Activated B cell treated with CpG ODN at 0.5 μM for 24 hours (primary cell): ENCODE data around the gene KIFAP3. TPM values are rescaled to one million over a fixed set of nuclear protein-coding genes. Genes with fewer than 3 reads are reported as not detected.

Source experiments
- ATAC-seq: fragments of 200-7000 bp; cut with Tn5 transposase; one replicate; pipeline ENCODE4 v1.10.0; 2021; ENCODE audit warnings: low read depth, mild to moderate bottlenecking, moderate library complexity
- CTCF ChIA-PET: fragments of 350-600 bp; sonication (Branson Sonifier 250); formaldehyde crosslinking; loops from one replicate; lab custom pipeline; 2021; ENCODE audit warnings: antibody characterized with exemption; lab: Charles Lee
- POLR2A ChIA-PET: fragments of 350-600 bp; sonication (Branson Sonifier 250); formaldehyde crosslinking; loops from one replicate; lab custom pipeline; 2021; ENCODE audit warnings: antibody characterized with exemption; lab: Charles Lee
- DNase-seq: peaks from one replicate; pipeline ENCODE4 v3.0.0; 2022
- H3K27ac Mint-ChIP-seq: one replicate; pipeline ENCODE4 v1.8.0; 2020; ENCODE audit warnings: mixed read lengths
- H3K27me3 Mint-ChIP-seq: one replicate; pipeline ENCODE4 v1.8.0; 2021; ENCODE audit warnings: mixed read lengths
- H3K36me3 Mint-ChIP-seq: one replicate; pipeline ENCODE4 v1.8.0; 2021; ENCODE audit warnings: low read depth, mixed read lengths
- H3K4me1 Mint-ChIP-seq: one replicate; pipeline ENCODE4 v1.8.0; 2021; ENCODE audit warnings: mixed read lengths
- H3K4me3 Mint-ChIP-seq: one replicate; pipeline ENCODE4 v1.8.0; 2020; ENCODE audit warnings: mild to moderate bottlenecking, mixed read lengths
- H3K9me3 Mint-ChIP-seq: one replicate; pipeline ENCODE4 v1.8.0; 2020; ENCODE audit warnings: mixed read lengths
- intact Hi-C: fragments of 100-400 bp; cut with micrococcal nuclease; formaldehyde crosslinking; loops from one replicate; pipeline ENCODE4 v1.15.1; 2024
- total RNA-seq: library from RNA; stranded (reverse); gene quantifications from 2 replicates; pipeline ENCODE4 v1.2.3, GENCODE V29; 2022
- TF ChIP-seq, protein P1 (sequence below): fragments of 200-600 bp; IDR thresholded peaks from one replicate; pipeline ENCODE4 v1.8.0; 2022; ENCODE audit warnings: antibody characterized with exemption, mild to moderate bottlenecking

Gene KIFAP3
- total RNA-seq, 1 donor from 2014 or later: 12.7 TPM

DNA sequence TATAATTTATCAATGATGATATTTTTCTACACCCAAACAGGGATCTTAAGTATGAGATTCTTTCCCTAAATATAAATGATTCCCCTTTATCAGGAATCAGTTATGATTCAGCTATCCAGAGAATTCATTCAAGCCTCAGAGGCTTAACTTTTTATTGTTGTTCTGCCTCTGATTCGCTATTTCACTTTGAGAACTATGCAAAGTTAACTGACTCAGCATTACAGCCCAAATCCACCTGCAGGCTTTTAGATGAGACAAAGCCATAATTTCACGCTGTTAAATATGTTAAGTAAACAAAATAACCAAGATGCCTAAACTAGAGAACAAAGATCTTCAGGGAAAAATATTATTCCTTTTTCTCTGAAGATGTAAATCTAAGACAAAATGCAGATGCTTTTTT is 189.3 kb downstream of the KIFAP3 start:
- H3K4me3 Mint-ChIP-seq: no peak overlapping the region
- TF ChIP-seq, protein P1, sequence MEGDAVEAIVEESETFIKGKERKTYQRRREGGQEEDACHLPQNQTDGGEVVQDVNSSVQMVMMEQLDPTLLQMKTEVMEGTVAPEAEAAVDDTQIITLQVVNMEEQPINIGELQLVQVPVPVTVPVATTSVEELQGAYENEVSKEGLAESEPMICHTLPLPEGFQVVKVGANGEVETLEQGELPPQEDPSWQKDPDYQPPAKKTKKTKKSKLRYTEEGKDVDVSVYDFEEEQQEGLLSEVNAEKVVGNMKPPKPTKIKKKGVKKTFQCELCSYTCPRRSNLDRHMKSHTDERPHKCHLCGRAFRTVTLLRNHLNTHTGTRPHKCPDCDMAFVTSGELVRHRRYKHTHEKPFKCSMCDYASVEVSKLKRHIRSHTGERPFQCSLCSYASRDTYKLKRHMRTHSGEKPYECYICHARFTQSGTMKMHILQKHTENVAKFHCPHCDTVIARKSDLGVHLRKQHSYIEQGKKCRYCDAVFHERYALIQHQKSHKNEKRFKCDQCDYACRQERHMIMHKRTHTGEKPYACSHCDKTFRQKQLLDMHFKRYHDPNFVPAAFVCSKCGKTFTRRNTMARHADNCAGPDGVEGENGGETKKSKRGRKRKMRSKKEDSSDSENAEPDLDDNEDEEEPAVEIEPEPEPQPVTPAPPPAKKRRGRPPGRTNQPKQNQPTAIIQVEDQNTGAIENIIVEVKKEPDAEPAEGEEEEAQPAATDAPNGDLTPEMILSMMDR: no peak
- H3K36me3 Mint-ChIP-seq: peaks cover 56% of the 10 kb centered on the region
- no peak overlapping the region for H3K27ac Mint-ChIP-seq
- ATAC-seq (no peak), DNase-seq (no peak)
- H3K9me3 Mint-ChIP-seq: no peaks in the 10 kb centered on the region
- peaks cover 26% of the 10 kb centered on the region for H3K4me1 Mint-ChIP-seq
- CTCF ChIA-PET: no interaction called here
- intact Hi-C loops: no loop called here
- H3K27me3 Mint-ChIP-seq: no peaks in the 10 kb centered on the region
- POLR2A ChIA-PET: no interaction called here

DNA sequence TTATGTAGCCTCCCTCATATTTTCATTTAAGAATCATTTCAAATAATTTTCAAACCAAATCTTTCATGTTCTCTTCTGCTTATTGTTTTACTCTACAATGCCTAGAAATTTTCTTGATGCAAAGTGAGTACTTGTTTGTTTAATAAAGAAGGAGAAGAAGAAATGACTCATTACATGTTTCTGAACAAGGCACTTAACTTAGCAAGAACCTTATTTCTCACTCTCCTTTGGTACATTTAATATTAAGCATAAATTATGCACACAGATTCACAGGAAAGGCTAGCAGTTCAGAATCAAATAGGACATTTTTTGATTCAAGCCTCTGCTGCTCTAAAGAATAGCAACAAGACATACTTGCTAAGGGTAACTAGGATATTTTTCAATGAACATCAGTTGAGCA is 189.9 kb downstream of the KIFAP3 start:
- TF ChIP-seq, protein P1: no peak
- ChIA-PET POLR2A (no interaction called here), CTCF (no interaction called here)
- peaks cover 26% of the 10 kb centered on the region for H3K4me1 Mint-ChIP-seq
- H3K27ac Mint-ChIP-seq: no peak overlapping the region
- no peaks in the 10 kb centered on the region for H3K27me3 Mint-ChIP-seq
- peaks cover 55% of the 10 kb centered on the region for H3K36me3 Mint-ChIP-seq
- no peak for DNase-seq
- no peak for ATAC-seq
- H3K4me3 Mint-ChIP-seq: no peak overlapping the region
- no peaks in the 10 kb centered on the region for H3K9me3 Mint-ChIP-seq
- intact Hi-C loops: no loop called here

DNA sequence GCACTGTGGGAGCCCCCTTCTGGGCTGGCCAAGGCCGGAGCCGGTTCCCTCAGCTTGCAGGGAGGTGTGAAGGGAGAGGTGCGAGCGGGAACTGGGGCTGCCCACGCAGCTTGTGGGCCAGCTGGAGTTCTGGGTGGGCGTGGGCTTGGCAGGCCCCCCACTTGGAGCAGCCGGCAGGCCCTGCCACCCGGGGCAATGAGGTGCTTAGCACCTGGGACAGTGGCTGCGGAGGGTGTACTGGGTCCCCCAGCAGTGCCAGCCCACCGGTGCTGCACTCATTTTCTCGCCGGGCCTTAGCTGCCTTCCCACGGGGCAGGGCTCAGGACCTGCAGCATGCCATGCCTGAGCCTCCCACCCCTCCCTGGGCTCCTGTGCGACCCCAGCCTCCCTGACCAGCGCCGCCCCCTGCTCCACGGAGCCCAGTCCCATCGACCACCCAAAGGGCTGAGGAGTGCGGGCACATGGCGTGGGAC is 192.4 kb downstream of the KIFAP3 start:
- ChIA-PET POLR2A (no interaction called here), CTCF (no interaction called here)
- TF ChIP-seq, protein P1: no peak
- ATAC-seq (no peak), DNase-seq (no peak)
- no peak overlapping the region for H3K4me3 Mint-ChIP-seq
- H3K4me1 Mint-ChIP-seq: peaks cover 31% of the 10 kb centered on the region
- no peak overlapping the region for H3K27ac Mint-ChIP-seq
- H3K36me3 Mint-ChIP-seq: peaks cover 57% of the 10 kb centered on the region
- intact Hi-C loops: no loop called here
- no peaks in the 10 kb centered on the region for H3K27me3 Mint-ChIP-seq
- no peaks in the 10 kb centered on the region for H3K9me3 Mint-ChIP-seq

DNA sequence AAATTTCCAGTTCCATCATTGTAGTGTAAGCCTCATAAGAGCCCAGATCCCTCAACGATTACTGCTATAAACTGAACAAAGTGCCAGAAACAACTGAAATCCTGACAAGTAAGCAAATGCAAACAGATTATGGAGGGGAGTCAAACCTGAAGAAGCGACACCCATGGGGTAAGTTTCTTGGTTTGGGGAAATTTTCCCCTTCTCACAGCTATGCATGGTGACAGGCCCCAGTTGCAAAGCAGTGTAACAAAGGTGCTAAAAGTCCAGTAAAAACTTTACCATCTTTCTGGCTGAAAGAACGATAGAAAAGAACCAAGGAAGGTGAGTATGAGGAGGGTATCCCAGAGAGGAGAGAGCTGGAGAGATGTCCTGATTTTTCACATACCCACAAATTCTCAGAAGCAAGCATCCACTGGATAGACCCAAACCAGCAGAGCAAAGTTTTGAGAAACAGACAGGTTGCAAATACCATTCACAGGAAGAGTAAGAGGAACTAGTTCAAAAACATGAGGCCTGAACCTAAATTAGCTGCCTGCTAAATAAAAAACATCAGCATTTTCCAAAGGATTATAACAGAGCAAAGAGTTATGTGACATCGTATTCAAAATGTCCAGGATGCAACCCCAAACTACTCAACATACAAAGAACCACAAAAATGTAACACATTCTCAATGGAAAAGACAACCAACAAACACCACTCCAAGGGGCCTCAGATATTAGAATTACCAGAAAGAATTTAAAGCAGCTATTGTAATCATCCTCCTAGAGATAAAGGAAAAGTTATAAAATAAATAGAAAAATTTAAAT is 195.3 kb downstream of the KIFAP3 start:
- Mint-ChIP-seq H3K4me3 (peak overlapping the region; percentile 46), H3K27me3 (no peaks in the 10 kb centered on the region), H3K27ac (peak overlapping the region; percentile 71), H3K9me3 (no peaks in the 10 kb centered on the region), H3K4me1 (peaks cover 41% of the 10 kb centered on the region), H3K36me3 (peaks cover 56% of the 10 kb centered on the region)
- DNase-seq (no peak), ATAC-seq (no peak)
- CTCF ChIA-PET: no interaction called here
- TF ChIP-seq, protein P1: no peak
- intact Hi-C loops: no loop called here
- POLR2A ChIA-PET: interaction anchor here (0.9 kb wide), 1 partner anchor 14 kb away, joined by 6 read pairs; the partner anchor contains the start of gene SCYL3

DNA sequence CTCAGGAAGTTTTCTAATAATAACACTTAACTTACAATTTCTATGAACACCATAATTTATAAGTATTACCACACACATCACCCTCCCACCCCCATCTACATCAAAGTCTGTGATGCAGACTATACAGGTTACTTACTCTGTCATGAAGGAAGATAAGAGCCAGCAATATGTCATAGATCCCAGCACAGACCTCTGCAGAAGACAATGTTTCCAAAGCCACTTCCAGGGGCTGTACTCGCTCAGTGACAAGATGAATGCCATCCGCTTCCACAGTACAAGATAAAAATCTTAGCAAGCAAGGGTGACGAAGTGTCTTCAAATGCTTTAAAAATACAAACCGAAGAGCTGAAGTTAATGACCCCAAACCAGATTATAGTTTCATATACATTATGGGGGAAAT is 196.0 kb downstream of the KIFAP3 start:
- Mint-ChIP-seq H3K9me3 (no peaks in the 10 kb centered on the region), H3K4me3 (no peak overlapping the region), H3K27me3 (no peaks in the 10 kb centered on the region), H3K36me3 (peaks cover 63% of the 10 kb centered on the region), H3K4me1 (peaks cover 49% of the 10 kb centered on the region), H3K27ac (no peak overlapping the region)
- POLR2A ChIA-PET: interaction anchor here (0.9 kb wide), 1 partner anchor 15 kb away, joined by 6 read pairs; the partner anchor contains the start of gene SCYL3
- no peak for DNase-seq
- ATAC-seq: no peak
- intact Hi-C loops: no loop called here
- TF ChIP-seq, protein P1: no peak
- CTCF ChIA-PET: no interaction called here
